OCI-LY1 (cell line): ENCODE results near the gene NKAIN2.

Experiments
- H2AFZ ChIP-seq: fragments of 200-600 bp; sonication (generic), shearing (Covaris generic); 2 replicates; pipeline ENCODE4 v1.6.0; 2014; ENCODE audit warnings: antibody characterized with exemption, mild to moderate bottlenecking, low read length
- H3F3A ChIP-seq: fragments of 200-600 bp; sonication (generic), shearing (Covaris generic); 2 replicates; pipeline ENCODE4 v1.6.0; 2014; ENCODE audit warnings: mild to moderate bottlenecking, antibody characterized with exemption, low read length, moderate library complexity; ENCODE audit not compliant: insufficient read depth
- H3K27ac ChIP-seq: fragments of 200-600 bp; sonication (generic); 2 replicates; pipeline ENCODE4 v1.5.1; 2014; ENCODE audit warnings: low read length, mixed run types, mild to moderate bottlenecking, low read depth; ENCODE audit not compliant: poor library complexity, severe bottlenecking
- H3K27me3 ChIP-seq: fragments of 200-600 bp; sonication (generic); 2 replicates; pipeline ENCODE4 v1.6.0; 2014; ENCODE audit warnings: antibody characterized with exemption, mild to moderate bottlenecking, low read length, moderate library complexity; ENCODE audit not compliant: insufficient read depth
- H3K36me3 ChIP-seq: fragments of 200-600 bp; sonication (generic); 2 replicates; pipeline ENCODE4 v1.6.1; 2014; ENCODE audit warnings: mild to moderate bottlenecking, antibody characterized with exemption, low read length, moderate library complexity, mixed read lengths; ENCODE audit not compliant: insufficient read depth
- H3K4me1 ChIP-seq: fragments of 200-600 bp; sonication (generic); 2 replicates; pipeline ENCODE4 v1.5.1; 2014; ENCODE audit warnings: mild to moderate bottlenecking, low read length, moderate library complexity; ENCODE audit not compliant: insufficient read depth, severe bottlenecking
- H3K4me2 ChIP-seq: fragments of 200-600 bp; sonication (generic), shearing (Covaris generic); 2 replicates; pipeline ENCODE4 v1.6.1; 2014; ENCODE audit warnings: low read length
- H3K4me3 ChIP-seq: fragments of 200-600 bp; sonication (generic); 2 replicates; pipeline ENCODE4 v1.5.1; 2014; ENCODE audit warnings: low read length, low read depth, mild to moderate bottlenecking, mixed read lengths; ENCODE audit not compliant: poor library complexity, severe bottlenecking
- H3K79me2 ChIP-seq: fragments of 200-600 bp; shearing (Covaris generic); 2 replicates; pipeline ENCODE4 v1.6.1; 2016; ENCODE audit warnings: mixed run types, low read length, mixed read lengths; ENCODE audit not compliant: insufficient read depth
- H3K9ac ChIP-seq: fragments of 200-600 bp; sonication (generic), shearing (Covaris generic); 2 replicates; pipeline ENCODE4 v1.6.1; 2014; ENCODE audit warnings: mild to moderate bottlenecking, low read length, mixed read lengths
- H3K9me2 ChIP-seq: fragments of 200-600 bp; sonication (generic), shearing (Covaris generic); 2 replicates; pipeline ENCODE4 v1.6.1; 2014; ENCODE audit warnings: low read depth, mild to moderate bottlenecking, low read length, mixed read lengths
- H3K9me3 ChIP-seq: fragments of 200-600 bp; shearing (Covaris generic); 2 replicates; pipeline ENCODE4 v1.6.1; 2014; ENCODE audit warnings: low read length, mixed read lengths
- H4K20me1 ChIP-seq: fragments of 200-600 bp; sonication (generic), shearing (Covaris generic); 2 replicates; pipeline ENCODE4 v1.6.0; 2016; ENCODE audit warnings: mild to moderate bottlenecking, low read length; ENCODE audit not compliant: insufficient read depth
- CTCF ChIP-seq: fragments of 200-600 bp; sonication (generic), shearing (Covaris generic); IDR thresholded peaks from 2 replicates; pipeline ENCODE4 v1.5.1; 2017; ENCODE audit warnings: mild to moderate bottlenecking, antibody characterized with exemption, low read length, moderate library complexity, mixed read lengths
- EZH2 ChIP-seq: fragments of 200-600 bp; sonication (generic), shearing (Covaris generic); IDR thresholded peaks from 2 replicates; pipeline ENCODE4 v1.8.0; 2017; ENCODE audit warnings: borderline replicate concordance, mixed run types, mild to moderate bottlenecking, antibody characterized with exemption, low read length, moderate library complexity, mixed read lengths

The NKAIN2 gene

GRCh38 chr6:123821112-123821511, 17.4 kb downstream of the NKAIN2 start:
- Histone ChIP-seq H3F3A (no peaks in the 10 kb centered on the region), H3K9me2 (no peaks in the 10 kb centered on the region), H3K9ac (no peak overlapping the region), H3K4me3 (no peak overlapping the region), H3K9me3 (no peaks in the 10 kb centered on the region), H4K20me1 (no peaks in the 10 kb centered on the region), H3K4me1 (no peaks in the 10 kb centered on the region), H3K27ac (no peak overlapping the region), H2AFZ (no peak overlapping the region), H3K4me2 (no peak overlapping the region), H3K36me3 (no peaks in the 10 kb centered on the region), H3K27me3 (no peaks in the 10 kb centered on the region), H3K79me2 (no peaks in the 10 kb centered on the region)
- TF ChIP-seq CTCF = no peak
- no peak for TF ChIP-seq EZH2

- TF ChIP-seq CTCF = no peak
- TF ChIP-seq EZH2 = no peak
- Histone ChIP-seq H3K27ac (no peak overlapping the region), H3K4me1 (no peaks in the 10 kb centered on the region), H3K36me3 (no peaks in the 10 kb centered on the region), H3K79me2 (no peaks in the 10 kb centered on the region), H3K4me2 (no peak overlapping the region), H3K9me3 (no peaks in the 10 kb centered on the region), H2AFZ (no peak overlapping the region), H3K27me3 (no peaks in the 10 kb centered on the region), H4K20me1 (no peaks in the 10 kb centered on the region), H3F3A (no peaks in the 10 kb centered on the region), H3K4me3 (no peak overlapping the region), H3K9me2 (no peaks in the 10 kb centered on the region), H3K9ac (no peak overlapping the region)
These were observed 25.8 kb downstream of the NKAIN2 start for GRCh38 chr6:123829302-123829953.

- no peak overlapping the region for H3K27ac ChIP-seq
- H3K9ac ChIP-seq = no peak overlapping the region
- no peak overlapping the region for H2AFZ ChIP-seq
- no peaks in the 10 kb centered on the region for H3K4me1 ChIP-seq
- H3K27me3 ChIP-seq = no peaks in the 10 kb centered on the region
- TF ChIP-seq CTCF (no peak), EZH2 (no peak)
- H3K4me3 ChIP-seq = no peak overlapping the region
- no peaks in the 10 kb centered on the region for H3K9me2 ChIP-seq
- H3K36me3 ChIP-seq = no peaks in the 10 kb centered on the region
- no peaks in the 10 kb centered on the region for H4K20me1 ChIP-seq
- H3K4me2 ChIP-seq = no peak overlapping the region
- H3F3A ChIP-seq = no peaks in the 10 kb centered on the region
- no peaks in the 10 kb centered on the region for H3K79me2 ChIP-seq
- H3K9me3 ChIP-seq = no peaks in the 10 kb centered on the region
These were observed 26.5 kb downstream of the NKAIN2 start for GRCh38 chr6:123830120-123830519.
